A549 (cell line): ENCODE data around the gene NEGR1.

Experiments
- CEBPB ChIP-seq, 2 experiments: fragments of >200 bp in 1 of 2; sonication (Bioruptor Twin) in 1 of 2; formaldehyde crosslinking in 1 of 2; IDR thresholded peaks; 2 replicates each; pipeline ENCODE4 v1.6.1; 2012 to 2016
- CHD4 ChIP-seq: fragments of 200-600 bp; sonication (generic); IDR thresholded peaks from 2 replicates; pipeline ENCODE4 v1.6.1; 2016; ENCODE audit warnings: antibody characterized with exemption, mild to moderate bottlenecking, borderline replicate concordance
- GATA3 ChIP-seq: IDR thresholded peaks from 2 replicates; pipeline ENCODE4 v1.6.1; 2012; ENCODE audit warnings: borderline replicate concordance
- HOXB5 ChIP-seq: fragments of 250-450 bp; sonication (Bioruptor Pico); IDR thresholded peaks from 2 replicates; pipeline ENCODE4 v1.5.0; 2020; ENCODE audit warnings: mild to moderate bottlenecking, moderate library complexity
- JUN ChIP-seq, 2 experiments: fragments of >200 bp; sonication (Bioruptor Twin); formaldehyde crosslinking; IDR thresholded peaks; 2 replicates in 1 of 2; 3 replicates in 1 of 2; pipeline ENCODE4 v1.6.1; 2016 to 2017
- KDM1A ChIP-seq: fragments of 200-600 bp; sonication (generic); IDR thresholded peaks from 2 replicates; pipeline ENCODE4 v1.6.1; 2016; ENCODE audit warnings: low read depth, mild to moderate bottlenecking
- POLR2A ChIP-seq: IDR thresholded peaks from 2 replicates; pipeline ENCODE4 v1.6.1; 2012; ENCODE audit warnings: mild to moderate bottlenecking, low read length
- POLR2AphosphoS2 ChIP-seq: conservative IDR thresholded peaks from 2 replicates; pipeline ENCODE4 v1.6.1; 2012; ENCODE audit warnings: low read length, improper control_type of control experiment, inconsistent platforms
- REST ChIP-seq: fragments of 200-600 bp; sonication (generic); IDR thresholded peaks from 2 replicates; pipeline ENCODE4 v1.6.1; 2016; ENCODE audit warnings: antibody characterized with exemption, mild to moderate bottlenecking, moderate library complexity
- RFX5 ChIP-seq: fragments of 450-650 bp; IDR thresholded peaks from 2 replicates; pipeline ENCODE4 v1.7.1; 2014; ENCODE audit warnings: antibody characterized with exemption, mild to moderate bottlenecking, moderate library complexity
- TP53 ChIP-seq: fragments of 250-450 bp; sonication (Bioruptor Pico); IDR thresholded peaks from 2 replicates; pipeline ENCODE4 v1.5.0; 2021; ENCODE audit warnings: mild to moderate bottlenecking, moderate library complexity
- USF2 ChIP-seq: fragments of 450-650 bp; IDR thresholded peaks from 2 replicates; pipeline ENCODE4 v1.6.1; 2014; ENCODE audit warnings: antibody characterized with exemption
- TF ChIP-seq, protein P1 (sequence below): fragments of >200 bp; sonication (Bioruptor Twin); formaldehyde crosslinking; IDR thresholded peaks from 3 replicates; pipeline ENCODE4 v1.5.1; 2016
- TF ChIP-seq, protein P2 (sequence below): IDR thresholded peaks from 2 replicates; pipeline ENCODE4 v1.6.1; 2012

DNA sequence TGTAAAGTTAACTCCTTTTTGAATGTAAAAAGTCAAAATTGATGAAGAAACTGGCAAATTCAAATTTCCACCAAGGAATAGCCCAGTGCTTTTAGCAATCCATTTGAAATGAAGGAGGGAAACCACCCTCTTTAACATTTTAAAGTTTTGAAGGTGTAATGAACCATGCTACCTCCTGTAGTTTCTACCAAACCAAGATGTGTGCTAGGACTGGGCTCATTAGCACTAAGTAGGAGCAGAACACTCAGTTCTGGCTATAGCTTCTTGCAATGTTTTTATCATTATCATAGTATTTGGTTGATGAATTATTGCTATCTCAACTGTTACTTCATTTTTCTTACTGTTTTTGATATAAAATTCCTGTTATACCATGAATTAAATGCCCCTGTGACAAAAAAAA lies 882.3 kb downstream of the NEGR1 start:
- no peak for TF ChIP-seq GATA3
- TF ChIP-seq POLR2A, result no peak
- TF ChIP-seq, protein P1, sequence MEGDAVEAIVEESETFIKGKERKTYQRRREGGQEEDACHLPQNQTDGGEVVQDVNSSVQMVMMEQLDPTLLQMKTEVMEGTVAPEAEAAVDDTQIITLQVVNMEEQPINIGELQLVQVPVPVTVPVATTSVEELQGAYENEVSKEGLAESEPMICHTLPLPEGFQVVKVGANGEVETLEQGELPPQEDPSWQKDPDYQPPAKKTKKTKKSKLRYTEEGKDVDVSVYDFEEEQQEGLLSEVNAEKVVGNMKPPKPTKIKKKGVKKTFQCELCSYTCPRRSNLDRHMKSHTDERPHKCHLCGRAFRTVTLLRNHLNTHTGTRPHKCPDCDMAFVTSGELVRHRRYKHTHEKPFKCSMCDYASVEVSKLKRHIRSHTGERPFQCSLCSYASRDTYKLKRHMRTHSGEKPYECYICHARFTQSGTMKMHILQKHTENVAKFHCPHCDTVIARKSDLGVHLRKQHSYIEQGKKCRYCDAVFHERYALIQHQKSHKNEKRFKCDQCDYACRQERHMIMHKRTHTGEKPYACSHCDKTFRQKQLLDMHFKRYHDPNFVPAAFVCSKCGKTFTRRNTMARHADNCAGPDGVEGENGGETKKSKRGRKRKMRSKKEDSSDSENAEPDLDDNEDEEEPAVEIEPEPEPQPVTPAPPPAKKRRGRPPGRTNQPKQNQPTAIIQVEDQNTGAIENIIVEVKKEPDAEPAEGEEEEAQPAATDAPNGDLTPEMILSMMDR, result no peak
- TF ChIP-seq, protein P2, sequence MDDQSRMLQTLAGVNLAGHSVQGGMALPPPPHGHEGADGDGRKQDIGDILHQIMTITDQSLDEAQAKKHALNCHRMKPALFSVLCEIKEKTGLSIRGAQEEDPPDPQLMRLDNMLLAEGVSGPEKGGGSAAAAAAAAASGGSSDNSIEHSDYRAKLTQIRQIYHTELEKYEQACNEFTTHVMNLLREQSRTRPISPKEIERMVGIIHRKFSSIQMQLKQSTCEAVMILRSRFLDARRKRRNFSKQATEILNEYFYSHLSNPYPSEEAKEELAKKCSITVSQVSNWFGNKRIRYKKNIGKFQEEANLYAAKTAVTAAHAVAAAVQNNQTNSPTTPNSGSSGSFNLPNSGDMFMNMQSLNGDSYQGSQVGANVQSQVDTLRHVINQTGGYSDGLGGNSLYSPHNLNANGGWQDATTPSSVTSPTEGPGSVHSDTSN, result no peak
- TF ChIP-seq HOXB5 (CRISPR knock-in tag), result no peak
- TF ChIP-seq CHD4, result no peak
- no peak for TF ChIP-seq CEBPB (IDR thresholded peaks at IDR 0.05)
- TF ChIP-seq TP53 (CRISPR knock-in tag), result no peak
- TF ChIP-seq REST, result no peak
- TF ChIP-seq RFX5, result no peak
- no peak for TF ChIP-seq POLR2AphosphoS2
- TF ChIP-seq USF2, result no peak
- TF ChIP-seq JUN (IDR thresholded peaks at IDR 0.05), result no peak
- no peak for TF ChIP-seq KDM1A
